Endothelial cell of umbilical vein (primary cell): ENCODE measurements around the gene KASH5. TPM values are rescaled to one million over a fixed set of nuclear protein-coding genes. Genes with fewer than 3 reads are reported as not detected.

Experiments used
- BruUV-seq: library from RNA; stranded (reverse); fragments of 400-500 nt; replicated peaks from 2 replicates; lab custom pipeline; 2021; lab: Mats Ljungman, UMichigan
- CTCF ChIA-PET: fragments of 300-600, 350-600 bp; sonication (Branson Sonifier 250); formaldehyde crosslinking; loops from one replicate; lab custom pipeline; 2021; ENCODE audit warnings: antibody characterized with exemption, inconsistent platforms; lab: Charles Lee
- POLR2A ChIA-PET: fragments of 300-600, 350-600 bp; sonication (Branson Sonifier 250); formaldehyde crosslinking; loops from one replicate; lab custom pipeline; 2021; ENCODE audit warnings: antibody characterized with exemption, inconsistent platforms; lab: Charles Lee
- DNase-seq: peaks from one replicate; pipeline ENCODE4 v3.0.0-alpha.2; 2011; ENCODE audit warnings: low read depth, low spot score
- FAIRE-seq: peaks from 2 replicates; lab custom pipeline; 2011; peaks lifted over from hg19 to GRCh38; lab: Jason Lieb, UNC
- H2AFZ ChIP-seq: 2 replicates; pipeline ENCODE4 v1.6.0; 2012; ENCODE audit warnings: low read depth, low read length, control low read depth, inconsistent platforms
- H3K27ac ChIP-seq: 2 replicates; pipeline ENCODE4 v1.5.1; 2011; ENCODE audit warnings: low read depth, mild to moderate bottlenecking, control low read depth, low read length, moderate library complexity; ENCODE audit not compliant: insufficient read depth
- H3K27me3 ChIP-seq, 2 experiments: 2 replicates each; pipeline versions ENCODE4 v1.6.0 to v1.6.1; 2011; ENCODE audit warnings: low read length in 2 of 2, mixed read lengths in 1 of 2; ENCODE audit not compliant: control insufficient read depth in 2 of 2, insufficient read depth in 2 of 2
- H3K36me3 ChIP-seq, 2 experiments: 2 replicates in 1 of 2; 3 replicates in 1 of 2; pipeline ENCODE4 v1.5.1; 2011; ENCODE audit warnings: low read length in 2 of 2, mild to moderate bottlenecking in 1 of 2, moderate library complexity in 1 of 2; ENCODE audit not compliant: control insufficient read depth in 2 of 2, insufficient read depth in 2 of 2; ENCODE audit errors: extremely low read depth in 1 of 2
- H3K4me1 ChIP-seq: 3 replicates; pipeline ENCODE4 v1.5.1; 2011; ENCODE audit warnings: mild to moderate bottlenecking, low read length; ENCODE audit not compliant: control insufficient read depth, insufficient read depth; ENCODE audit errors: extremely low read depth
- H3K4me2 ChIP-seq: 2 replicates; pipeline ENCODE4 v1.6.1; 2011; ENCODE audit warnings: low read length, control low read depth, mixed read lengths; ENCODE audit not compliant: insufficient read depth
- H3K4me3 ChIP-seq, 3 experiments: fragments of 200-600 bp in 1 of 3; sonication (generic), shearing (Covaris generic) in 1 of 3; replicated peaks in 1 of 3; 2 replicates each; pipeline ENCODE4 v1.5.1; 2011 to 2016; ENCODE audit warnings: control low read depth in 3 of 3, low read length in 3 of 3, mild to moderate bottlenecking in 2 of 3, inconsistent platforms in 1 of 3, low read depth in 1 of 3, moderate library complexity in 1 of 3; ENCODE audit not compliant: insufficient read depth in 1 of 3
- H3K79me2 ChIP-seq: 2 replicates; pipeline ENCODE4 v1.6.0; 2012; ENCODE audit warnings: low read length, inconsistent platforms; ENCODE audit not compliant: control insufficient read depth, insufficient read depth
- H3K9ac ChIP-seq: replicated peaks from 2 replicates; pipeline ENCODE3; 2011; ENCODE audit warnings: low read length, control low read depth; ENCODE audit not compliant: insufficient read depth; ENCODE audit errors: extremely low read depth
- H3K9me1 ChIP-seq: replicated peaks from 3 replicates; pipeline ENCODE4 v1.6.0; 2011; ENCODE audit warnings: mild to moderate bottlenecking, low read length; ENCODE audit not compliant: control insufficient read depth, insufficient read depth; ENCODE audit errors: extremely low read depth
- H3K9me3 ChIP-seq: replicated peaks from 2 replicates; pipeline ENCODE4 v1.5.1; 2012; ENCODE audit warnings: low read length, inconsistent platforms; ENCODE audit not compliant: control insufficient read depth, insufficient read depth
- H4K20me1 ChIP-seq: replicated peaks from 2 replicates; pipeline ENCODE3; 2011; ENCODE audit warnings: mild to moderate bottlenecking, low read length; ENCODE audit not compliant: control insufficient read depth, insufficient read depth; ENCODE audit errors: extremely low read depth
- EZH2 ChIP-seq: IDR thresholded peaks from 2 replicates; pipeline ENCODE4 v1.6.1; 2012; ENCODE audit warnings: borderline replicate concordance, low read depth, mild to moderate bottlenecking, moderate library complexity, low read length, inconsistent platforms; ENCODE audit not compliant: severe bottlenecking
- GATA2 ChIP-seq: IDR thresholded peaks from 2 replicates; pipeline ENCODE4 v1.7.0; 2011; ENCODE audit warnings: low read depth, mild to moderate bottlenecking, moderate library complexity, mixed read lengths, low read length; ENCODE audit not compliant: insufficient read length, insufficient read depth
- JUN ChIP-seq: IDR thresholded peaks from 2 replicates; pipeline ENCODE4 v1.6.1; 2011; ENCODE audit warnings: borderline replicate concordance, low read depth; ENCODE audit not compliant: insufficient read length, insufficient read depth
- MYC ChIP-seq: IDR thresholded peaks from one replicate; pipeline ENCODE4 v1.6.1; 2011; ENCODE audit warnings: mild to moderate bottlenecking, low read depth, low read length
- POLR2AphosphoS5 ChIP-seq: IDR thresholded peaks from 2 replicates; pipeline ENCODE4 v1.6.1; 2012; ENCODE audit warnings: low read depth, mild to moderate bottlenecking, control low read depth, low read length, moderate library complexity; ENCODE audit not compliant: insufficient read depth
- dilution Hi-C: fragments of 300-500 bp; cut with MboI; formaldehyde crosslinking; loops from one replicate; pipeline ENCODE4 v1.15.0; 2019; ENCODE audit warnings: low sequenced_read_pairs; ENCODE audit not compliant: extremely low pct_ligation_motif_present
- intact Hi-C: fragments of 100-400 bp; cut with micrococcal nuclease; formaldehyde crosslinking; loops from one replicate; pipeline ENCODE4 v1.10.0; 2022
- polyA plus RNA-seq, 4 experiments: library from polyadenylated mRNA; depleted of rRNA in 3 of 4; stranded (reverse) in 3 of 4; unstranded in 1 of 4; fragments of >200 nt; gene quantifications; 2 replicates each; pipeline versions ENCODE4 v1.2.1 to v1.2.3, GENCODE V29; 2011 to 2012; ENCODE audit warnings: missing spikeins in 1 of 4
- total RNA-seq: library from RNA; stranded (reverse); gene quantifications from 2 replicates; pipeline ENCODE4 v1.2.3, GENCODE V29; 2021
- TF ChIP-seq, protein P1 (sequence below), 2 donors: IDR thresholded peaks; 1 replicate in 1 of 2; 2 replicates in 1 of 2; pipeline ENCODE4 v1.5.1; 2011; ENCODE audit warnings: low read length in 2 of 2, mild to moderate bottlenecking in 2 of 2, moderate library complexity in 2 of 2, control low read depth in 1 of 2, inconsistent platforms in 1 of 2, low read depth in 1 of 2; ENCODE audit not compliant: insufficient read depth in 1 of 2; ENCODE audit errors: extremely low read depth in 1 of 2
- TF ChIP-seq, protein P2 (sequence below): IDR thresholded peaks from 2 replicates; pipeline ENCODE4 v1.6.1; 2011; ENCODE audit not compliant: insufficient read depth, insufficient read length

KASH5 gene
- total and polyA plus RNA-seq, 2 donors (not counting 3 experiments of a cell fraction or from before 2014, with no cell fraction given): 0.03 TPM; not detected in 1

GRCh38 chr19:49420227-49420626, 32.2 kb downstream of the KASH5 start:
- CTCF ChIA-PET: interaction anchor here (0.9 to 1.2 kb wide), 2 partner anchors 9 to 23 kb away, joined by 4 read pairs; no protein-coding TSS in a partner anchor
- POLR2A ChIA-PET: no interaction called here
- DNase-seq (no peak), FAIRE-seq (no peak)
- peaks cover 51 to 71% of the 10 kb centered on the region in 2 experiments for H3K27me3 ChIP-seq
- H3K9ac ChIP-seq: no peak overlapping the region
- no peak overlapping the region for H2AFZ ChIP-seq
- no peaks in the 10 kb centered on the region for H3K36me3 ChIP-seq
- no peak overlapping the region for H3K27ac ChIP-seq
- H3K9me1 ChIP-seq: no peaks in the 10 kb centered on the region
- no TSS peak for BruUV-seq
- no peaks in the 10 kb centered on the region for H3K9me3 ChIP-seq
- intact Hi-C loops: no loop called here
- dilution Hi-C loops: no loop called here
- no peak overlapping the region for H3K4me2 ChIP-seq
- no peaks in the 10 kb centered on the region for H3K79me2 ChIP-seq
- no peaks in the 10 kb centered on the region for H4K20me1 ChIP-seq
- TF ChIP-seq, protein P1, sequence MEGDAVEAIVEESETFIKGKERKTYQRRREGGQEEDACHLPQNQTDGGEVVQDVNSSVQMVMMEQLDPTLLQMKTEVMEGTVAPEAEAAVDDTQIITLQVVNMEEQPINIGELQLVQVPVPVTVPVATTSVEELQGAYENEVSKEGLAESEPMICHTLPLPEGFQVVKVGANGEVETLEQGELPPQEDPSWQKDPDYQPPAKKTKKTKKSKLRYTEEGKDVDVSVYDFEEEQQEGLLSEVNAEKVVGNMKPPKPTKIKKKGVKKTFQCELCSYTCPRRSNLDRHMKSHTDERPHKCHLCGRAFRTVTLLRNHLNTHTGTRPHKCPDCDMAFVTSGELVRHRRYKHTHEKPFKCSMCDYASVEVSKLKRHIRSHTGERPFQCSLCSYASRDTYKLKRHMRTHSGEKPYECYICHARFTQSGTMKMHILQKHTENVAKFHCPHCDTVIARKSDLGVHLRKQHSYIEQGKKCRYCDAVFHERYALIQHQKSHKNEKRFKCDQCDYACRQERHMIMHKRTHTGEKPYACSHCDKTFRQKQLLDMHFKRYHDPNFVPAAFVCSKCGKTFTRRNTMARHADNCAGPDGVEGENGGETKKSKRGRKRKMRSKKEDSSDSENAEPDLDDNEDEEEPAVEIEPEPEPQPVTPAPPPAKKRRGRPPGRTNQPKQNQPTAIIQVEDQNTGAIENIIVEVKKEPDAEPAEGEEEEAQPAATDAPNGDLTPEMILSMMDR (IDR thresholded peaks at IDR 0.05; ENCODE audit: extremely low read depth in 1 of 2, insufficient read depth in 1 of 2, low read depth in 1 of 2, low read length in 2 of 2): no peak
- TF ChIP-seq JUN (no peak), MYC (no peak), EZH2 (no peak), POLR2AphosphoS5 (no peak), GATA2 (no peak)
- TF ChIP-seq, protein P2, sequence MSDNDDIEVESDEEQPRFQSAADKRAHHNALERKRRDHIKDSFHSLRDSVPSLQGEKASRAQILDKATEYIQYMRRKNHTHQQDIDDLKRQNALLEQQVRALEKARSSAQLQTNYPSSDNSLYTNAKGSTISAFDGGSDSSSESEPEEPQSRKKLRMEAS: no peak
- no peak overlapping the region for H3K4me3 ChIP-seq
- no peaks in the 10 kb centered on the region for H3K4me1 ChIP-seq
